ENCODE data around the gene TEKT4. TPM values are rescaled to one million over a fixed set of nuclear protein-coding genes. Genes with fewer than 3 reads are reported as not detected.
"Not testable (repeated sequence)": the region's sequence is repeated elsewhere in the genome, so short reads cannot be mapped to it uniquely, and the experiment has no call there.

TEKT4 gene
- polyA plus RNA-seq, 4 donors, result 0.16 to 0.44 (median 0.30) TPM

GRCh38 chr2:94875064-94875819, 4.0 kb downstream of the TEKT4 start:
- no peak for DNase-seq (ENCODE audit: low read depth in 4 of 4, low spot score in 3 of 4)

GRCh38 chr2:94875820-94876522, 4.7 kb downstream of the TEKT4 start:
- DNase-seq (ENCODE audit: low read depth in 4 of 4, low spot score in 3 of 4), result no peak

GRCh38 chr2:94876523-94876863, 5.3 kb downstream of the TEKT4 start:
- no peak for DNase-seq (ENCODE audit: low read depth in 4 of 4, low spot score in 3 of 4)

GRCh38 chr2:94877129-94877528, 5.9 kb downstream of the TEKT4 start:
- no peak for DNase-seq (ENCODE audit: low read depth in 4 of 4, low spot score in 3 of 4)

- not testable (repeated sequence) for DNase-seq (ENCODE audit: low read depth in 4 of 4, low spot score in 3 of 4)
These were observed 7.3 kb downstream of the TEKT4 start for GRCh38 chr2:94878575-94878974.

- DNase-seq (ENCODE audit: low read depth in 4 of 4, low spot score in 3 of 4), result no peak
These were observed 8.2 kb downstream of the TEKT4 start for GRCh38 chr2:94879314-94879981.

GRCh38 chr2:94879982-94880377, 8.8 kb downstream of the TEKT4 start:
- no peak for DNase-seq (ENCODE audit: low read depth in 4 of 4, low spot score in 3 of 4)

GRCh38 chr2:94880507-94880906, 9.3 kb downstream of the TEKT4 start:
- no peak for DNase-seq (ENCODE audit: low read depth in 4 of 4, low spot score in 3 of 4)

- no peak for DNase-seq (ENCODE audit: low read depth in 4 of 4, low spot score in 3 of 4)
These were observed 9.8 kb downstream of the TEKT4 start for GRCh38 chr2:94881070-94881469.

- DNase-seq (ENCODE audit: low read depth in 4 of 4, low spot score in 3 of 4), result no peak
These were observed 19.0 kb downstream of the TEKT4 start for GRCh38 chr2:94890234-94890633.

GRCh38 chr2:94895273-94895672, 24.0 kb downstream of the TEKT4 start:
- DNase-seq (ENCODE audit: low read depth in 4 of 4, low spot score in 3 of 4), result not testable (repeated sequence)

- DNase-seq (ENCODE audit: low read depth in 4 of 4, low spot score in 3 of 4), result not testable (repeated sequence)
These were observed 35.7 kb downstream of the TEKT4 start for GRCh38 chr2:94906976-94907375.

- no peak for DNase-seq (ENCODE audit: low read depth in 4 of 4, low spot score in 3 of 4)
These were observed 52.0 kb downstream of the TEKT4 start for GRCh38 chr2:94923196-94923595.

GRCh38 chr2:94924999-94925398, 53.8 kb downstream of the TEKT4 start:
- DNase-seq (ENCODE audit: low read depth in 4 of 4, low spot score in 3 of 4), result peak in 1 of 4 donors; percentile 6

Other genes with a start within 250 kb of the TEKT4 start
- gene MAL, start 154.3 kb downstream of the TEKT4 start, polyA plus RNA-seq (ENCODE audit: insufficient read length in 4 of 4), result 100 to 1,000 TPM; 314 to 402 (median 338) TPM

Measured in right renal pelvis (tissue), 4 donors.